ENCODE results near the gene TBC1D20. TPM values are rescaled to one million over a fixed set of nuclear protein-coding genes. Genes with fewer than 3 reads are reported as not detected.
A peak's percentile ranks its signal among the peaks of the same experiment; 100 is the strongest.

The TBC1D20 gene
- total RNA-seq, 1 experiment from 2014 or later = 32.3 TPM

DNA sequence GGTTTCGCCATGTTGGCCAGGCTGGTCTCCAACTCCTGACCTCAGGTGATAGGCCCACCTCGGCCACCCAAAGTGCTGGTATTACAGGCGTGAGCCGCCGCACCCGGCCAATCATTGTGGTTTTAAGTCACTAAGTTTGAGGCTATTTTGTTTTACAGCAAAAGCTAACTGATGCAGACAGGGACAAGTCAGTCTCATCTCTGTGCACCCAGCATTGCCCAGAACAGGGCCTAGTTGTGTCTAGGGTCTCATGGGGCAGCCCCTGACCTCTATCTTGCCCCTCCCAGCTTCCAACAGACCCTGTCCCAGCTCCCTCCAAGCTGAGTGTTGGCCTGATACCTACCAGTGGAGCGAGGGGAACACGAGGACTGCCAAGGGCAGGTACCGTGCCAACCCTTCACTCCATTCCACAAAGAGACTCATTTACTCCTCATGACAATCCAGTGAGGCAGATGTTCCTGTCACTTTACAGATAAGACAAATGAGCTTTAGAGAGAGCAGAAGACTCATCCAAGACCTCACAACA, 63.1 kb downstream of the TBC1D20 start:
- RAD21 ChIA-PET (ENCODE audit: low non-redundant PET in 1 of 2, low total read pairs in 2 of 2, uncharacterized antibody in 2 of 2, unreplicated experiment in 2 of 2) = no interaction called here
- H3K79me2 ChIP-seq (ENCODE audit: insufficient read depth, low read length) = no peaks in the 10 kb centered on the region
- no peaks in the 10 kb centered on the region for H3K27me3 ChIP-seq (ENCODE audit: insufficient read depth, low read length)
- CTCF ChIA-PET = interaction anchor here (1.3 to 1.9 kb wide), 2 partner anchors 32 to 37 kb away, joined by 4 to 7 read pairs; no protein-coding TSS in a partner anchor
- H3K27ac ChIP-seq (ENCODE audit: low read depth, low read length) = no peak overlapping the region
- DNase-seq (ENCODE audit: low read depth, low spot score) (no peak), ATAC-seq (no peak)
- H3K9ac ChIP-seq (ENCODE audit: low read length) = no peak overlapping the region
- POLR2A ChIA-PET = interaction anchor here (1.1 to 19.5 kb wide), 3 partner anchors 8 to 25 kb away, joined by 3 to 639 read pairs (median 6); partner anchors contain the start of genes RBCK1 and TRIB3
- peaks cover 13 to 31% of the 10 kb centered on the region in 2 experiments for H3K36me3 ChIP-seq (ENCODE audit: control insufficient read depth in 1 of 2, insufficient read depth in 2 of 2, low read length in 2 of 2)
- BruUV-seq (replicated peaks) = no TSS peak
- no peak overlapping the region for H3K4me2 ChIP-seq (ENCODE audit: low read length)
- H2AFZ ChIP-seq (ENCODE audit: low read depth, low read length, poor library complexity, severe bottlenecking) = no peak overlapping the region
- H4K20me1 ChIP-seq (ENCODE audit: insufficient read depth) = no peaks in the 10 kb centered on the region
- H3K9me3 ChIP-seq (ENCODE audit: control insufficient read depth in 1 of 2, insufficient read depth in 1 of 2, low read depth in 1 of 2, low read length in 2 of 2) = peaks cover 0 to 6% of the 10 kb centered on the region in 2 experiments; a peak in 1 of 4 replicates
- no peaks in the 10 kb centered on the region for H3K9me2 ChIP-seq (ENCODE audit: insufficient read depth)
- H3K4me1 ChIP-seq (ENCODE audit: control insufficient read depth in 1 of 2, insufficient read depth in 2 of 2, low read length in 2 of 2) = peaks cover 16 to 28% of the 10 kb centered on the region in 2 experiments
- intact Hi-C loops (cut with micrococcal nuclease) = no loop called here
- TF ChIP-seq CBX3 (IDR thresholded peaks at IDR 0.05; ENCODE audit: low read depth) = no peak
- no peak for TF ChIP-seq EZH2 (IDR thresholded peaks at IDR 0.05)
- no peak overlapping the region for H3K4me3 ChIP-seq (replicated peaks in 1 of 2; ENCODE audit: low read depth in 1 of 2, low read length in 2 of 2)

GRCh38 chr20:397432-398237, 64.7 kb downstream of the TBC1D20 start:
- H3K9ac ChIP-seq (ENCODE audit: low read length) = no peak overlapping the region
- no peak overlapping the region for H3K27ac ChIP-seq (ENCODE audit: low read depth, low read length)
- no peak for TF ChIP-seq SRF (IDR thresholded peaks at IDR 0.05; ENCODE audit: low read depth)
- no peak for TF ChIP-seq CTCF (IDR thresholded peaks at IDR 0.05 in 2 of 3, conservative IDR thresholded peaks at IDR 0.05 in 1 of 3; ENCODE audit: borderline replicate concordance in 1 of 3, insufficient read depth in 1 of 3, low read depth in 2 of 3, low read length in 2 of 3)
- no peak for TF ChIP-seq ATF3 (IDR thresholded peaks at IDR 0.05)
- peak; percentile 11; the same call in 1 of the 2 replicates for TF ChIP-seq CEBPB (IDR thresholded peaks at IDR 0.05; ENCODE audit: low read depth)
- TF ChIP-seq JUND (IDR thresholded peaks at IDR 0.05) = no peak; the same call in 1 of the 2 replicates
- TF ChIP-seq REST (IDR thresholded peaks at IDR 0.05; ENCODE audit: low read depth) = no peak
- peak; percentile 24; the same call in 1 of the 2 replicates for TF ChIP-seq POLR2AphosphoS5 (IDR thresholded peaks at IDR 0.05; ENCODE audit: low read depth, low read length)
- intact Hi-C loops (cut with micrococcal nuclease) = no loop called here
- H4K20me1 ChIP-seq (ENCODE audit: insufficient read depth) = no peaks in the 10 kb centered on the region
- no peaks in the 10 kb centered on the region for H3K9me2 ChIP-seq (ENCODE audit: insufficient read depth)
- DNase-seq (ENCODE audit: low read depth, low spot score) = no peak
- no peak overlapping the region for H2AFZ ChIP-seq (ENCODE audit: low read depth, low read length, poor library complexity, severe bottlenecking)
- ChIA-PET CTCF (interaction anchor here (1.3 kb wide), 1 partner anchor 34 kb away, joined by 4 read pairs; no protein-coding TSS in a partner anchor), RAD21 (ENCODE audit: low non-redundant PET in 1 of 2, low total read pairs in 2 of 2, uncharacterized antibody in 2 of 2, unreplicated experiment in 2 of 2) (no interaction called here), POLR2A (interaction anchor here (1.9 to 19.5 kb wide), 2 partner anchors 8 to 24 kb away, joined by 5 to 639 read pairs; partner anchors contain the start of gene TRIB3)
- no TSS peak for BruUV-seq (replicated peaks)
- no peak for ATAC-seq
- H3K9me3 ChIP-seq (ENCODE audit: control insufficient read depth in 1 of 2, insufficient read depth in 1 of 2, low read depth in 1 of 2, low read length in 2 of 2) = no peaks in the 10 kb centered on the region
- H3K79me2 ChIP-seq (ENCODE audit: insufficient read depth, low read length) = no peaks in the 10 kb centered on the region
- no peak overlapping the region for H3K4me3 ChIP-seq (replicated peaks in 1 of 2; ENCODE audit: low read depth in 1 of 2, low read length in 2 of 2)
- no peak overlapping the region for H3K4me2 ChIP-seq (ENCODE audit: low read length)
- peaks cover 16 to 26% of the 10 kb centered on the region in 2 experiments for H3K4me1 ChIP-seq (ENCODE audit: control insufficient read depth in 1 of 2, insufficient read depth in 2 of 2, low read length in 2 of 2)
- H3K27me3 ChIP-seq (ENCODE audit: insufficient read depth, low read length) = no peaks in the 10 kb centered on the region
- peaks cover 21 to 37% of the 10 kb centered on the region in 2 experiments for H3K36me3 ChIP-seq (ENCODE audit: control insufficient read depth in 1 of 2, insufficient read depth in 2 of 2, low read length in 2 of 2)
